ENCODE data around the gene MNX1. TPM values are rescaled to one million over a fixed set of nuclear protein-coding genes. Genes with fewer than 3 reads are reported as not detected.
A peak's percentile ranks its signal among the peaks of the same experiment; 100 is the strongest.

MNX1 gene
- total RNA-seq, 2 experiments from 2014 or later, result not detected

- ChIA-PET POLR2A (no interaction called here), CTCF (interaction anchor here (0.6 kb wide), 1 partner anchor 12 kb away, joined by 3 read pairs; no protein-coding TSS in a partner anchor)
- Mint-ChIP-seq H3K36me3 (ENCODE audit: low read depth) (no peaks in the 10 kb centered on the region), H3K27ac (no peak overlapping the region), H3K9me3 (ENCODE audit: low read depth) (no peaks in the 10 kb centered on the region), H3K4me1 (no peaks in the 10 kb centered on the region), H3K4me3 (no peak overlapping the region), H3K27me3 (peaks cover 58% of the 10 kb centered on the region)
- intact Hi-C loops (cut with DNase I, micrococcal nuclease), result loop anchor here in 1 of 2 experiments (5.0 kb wide), 1 partner anchor 36 kb away; no protein-coding TSS in a partner anchor
- DNase-seq, result no peak
- ATAC-seq, result no peak
Measured at GRCh38 chr7:157028199-157028903, 17.9 kb upstream of the MNX1 start.

DNA sequence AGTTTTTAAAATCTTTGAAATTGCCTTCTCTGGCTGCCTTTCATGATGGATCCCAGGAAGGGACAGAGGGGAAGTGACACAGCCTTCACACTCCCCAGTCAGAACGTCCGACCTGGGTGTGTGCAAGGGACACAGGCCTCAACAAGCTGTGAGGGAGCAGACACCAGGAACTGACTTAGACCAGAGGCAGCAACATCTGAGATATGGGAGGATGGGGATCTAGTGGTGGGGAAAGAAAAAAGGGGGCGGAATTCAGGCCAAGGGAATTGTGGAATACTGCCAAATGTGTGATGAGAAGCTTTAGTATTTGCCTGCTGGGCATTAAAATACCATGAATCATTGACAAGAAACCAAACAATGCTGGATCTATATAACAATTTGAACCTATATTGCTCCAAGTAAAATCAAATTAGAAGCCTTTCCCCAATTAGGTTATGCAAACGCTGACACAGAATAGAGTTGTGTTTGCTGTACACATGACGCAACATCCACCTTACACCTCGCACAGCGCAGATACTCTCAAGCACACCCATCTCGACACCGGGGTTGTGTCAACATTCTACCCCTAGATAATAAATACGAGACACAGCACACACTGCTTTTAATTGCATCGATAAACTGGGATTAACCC, 17.2 kb upstream of the MNX1 start:
- ChIA-PET POLR2A (no interaction called here), CTCF (no interaction called here)
- peaks cover 65% of the 10 kb centered on the region for H3K27me3 Mint-ChIP-seq
- ATAC-seq, result no peak
- intact Hi-C loops (cut with DNase I, micrococcal nuclease), result loop anchor here in 1 of 2 experiments (5.0 kb wide), 1 partner anchor 35 kb away; no protein-coding TSS in a partner anchor
- no peaks in the 10 kb centered on the region for H3K36me3 Mint-ChIP-seq (ENCODE audit: low read depth)
- DNase-seq, result no peak
- no peak overlapping the region for H3K27ac Mint-ChIP-seq
- H3K4me3 Mint-ChIP-seq, result no peak overlapping the region
- no peaks in the 10 kb centered on the region for H3K4me1 Mint-ChIP-seq
- H3K9me3 Mint-ChIP-seq (ENCODE audit: low read depth), result no peaks in the 10 kb centered on the region

DNA sequence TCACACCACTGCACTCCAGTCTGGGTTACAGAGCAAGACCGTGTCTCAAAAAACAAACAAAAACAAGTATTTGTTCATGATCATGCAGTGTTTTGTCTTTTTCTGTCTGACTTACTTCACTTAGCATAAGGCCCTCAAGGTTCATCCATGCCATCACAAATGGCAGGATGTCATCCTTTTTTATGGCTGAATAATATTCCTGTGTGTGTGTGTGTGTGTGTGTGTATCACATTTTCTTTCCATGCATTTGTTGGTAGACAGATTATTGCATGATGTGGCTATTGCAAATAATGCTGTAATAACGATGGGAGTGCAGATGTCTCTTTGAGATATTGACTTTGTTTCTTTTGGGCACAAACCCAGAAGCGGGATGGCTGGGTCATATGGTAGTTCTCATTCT, 14.3 kb upstream of the MNX1 start:
- ChIA-PET POLR2A (no interaction called here), CTCF (no interaction called here)
- no peaks in the 10 kb centered on the region for H3K9me3 Mint-ChIP-seq (ENCODE audit: low read depth)
- H3K36me3 Mint-ChIP-seq (ENCODE audit: low read depth), result no peaks in the 10 kb centered on the region
- DNase-seq (no peak), ATAC-seq (no peak)
- peaks cover 71% of the 10 kb centered on the region for H3K27me3 Mint-ChIP-seq
- H3K4me3 Mint-ChIP-seq, result no peak overlapping the region
- H3K27ac Mint-ChIP-seq, result no peak overlapping the region
- H3K4me1 Mint-ChIP-seq, result no peaks in the 10 kb centered on the region
- intact Hi-C loops (cut with DNase I, micrococcal nuclease), result loop anchor here in 1 of 2 experiments (5.0 kb wide), 1 partner anchor 32 kb away; no protein-coding TSS in a partner anchor

DNA sequence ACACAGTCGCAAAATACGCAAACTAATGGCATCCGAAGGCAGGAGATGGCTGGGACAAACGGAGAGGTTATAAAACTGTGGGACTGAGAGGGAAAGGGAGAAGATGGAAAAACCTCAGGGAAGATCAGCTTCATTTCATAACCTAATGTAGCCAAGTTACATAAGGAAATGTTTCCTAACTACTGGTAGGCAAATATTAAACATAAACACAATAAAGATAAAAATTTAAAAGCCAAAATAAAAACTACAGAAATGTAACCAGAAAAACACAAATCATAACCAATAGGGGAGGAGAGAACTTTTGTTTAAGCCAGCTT, 13.1 kb upstream of the MNX1 start:
- Mint-ChIP-seq H3K4me1 (peaks cover 4% of the 10 kb centered on the region), H3K36me3 (ENCODE audit: low read depth) (no peaks in the 10 kb centered on the region), H3K9me3 (ENCODE audit: low read depth) (no peaks in the 10 kb centered on the region), H3K27ac (no peak overlapping the region), H3K4me3 (no peak overlapping the region), H3K27me3 (peaks cover 71% of the 10 kb centered on the region)
- DNase-seq, result no peak
- POLR2A ChIA-PET, result no interaction called here
- CTCF ChIA-PET, result no interaction called here
- no peak for ATAC-seq
- intact Hi-C loops (cut with DNase I, micrococcal nuclease), result no loop called here

DNA sequence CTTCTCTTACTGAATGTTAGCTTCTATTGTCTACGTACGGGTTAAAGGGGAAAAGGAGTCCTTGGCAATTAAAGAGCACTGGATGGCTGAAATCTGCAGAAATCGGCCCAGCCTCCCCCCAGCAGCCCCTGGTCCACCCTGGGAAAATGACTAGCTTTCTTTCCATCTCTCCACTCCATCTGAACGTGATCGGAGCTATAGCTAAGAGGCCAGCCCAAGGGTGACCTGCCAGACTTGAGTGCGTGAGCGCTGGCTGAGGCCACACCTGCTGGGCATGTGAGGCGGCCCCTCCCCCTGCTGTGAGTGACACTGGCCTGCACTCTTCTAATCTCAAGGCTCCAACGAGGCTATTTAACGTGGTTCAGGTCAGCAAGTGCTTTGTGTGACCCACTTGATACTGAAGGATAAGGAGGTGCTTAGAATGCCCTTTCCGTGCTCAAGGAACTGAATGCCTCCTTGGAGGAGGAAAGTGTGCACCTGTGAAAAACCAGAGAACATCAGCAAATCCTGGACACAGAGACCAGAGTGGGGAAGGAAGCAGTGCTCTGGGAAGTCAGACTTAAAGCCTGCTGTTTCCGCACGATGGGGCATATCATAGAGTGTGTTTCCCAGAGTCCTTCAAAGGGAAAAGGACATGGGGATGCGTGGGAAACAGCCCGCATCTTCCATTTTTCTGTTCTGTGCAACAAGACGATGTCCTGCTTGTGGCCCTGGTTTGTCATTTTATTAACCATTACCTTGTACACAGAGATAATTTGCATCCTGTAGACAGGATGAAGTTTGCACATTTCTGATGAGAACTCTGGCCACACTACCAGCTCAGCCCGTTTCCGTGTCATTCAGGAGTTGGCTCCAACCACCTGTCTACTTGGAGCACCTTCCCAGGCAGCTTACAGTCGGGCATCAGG, 12.5 kb upstream of the MNX1 start:
- no peak overlapping the region for H3K27ac Mint-ChIP-seq
- H3K4me3 Mint-ChIP-seq, result no peak overlapping the region
- H3K27me3 Mint-ChIP-seq, result peaks cover 70% of the 10 kb centered on the region
- H3K36me3 Mint-ChIP-seq (ENCODE audit: low read depth), result no peaks in the 10 kb centered on the region
- no peaks in the 10 kb centered on the region for H3K9me3 Mint-ChIP-seq (ENCODE audit: low read depth)
- ATAC-seq, result no peak
- POLR2A ChIA-PET, result no interaction called here
- CTCF ChIA-PET, result interaction anchor here (0.7 kb wide), 1 partner anchor 214 kb away, joined by 3 read pairs; no protein-coding TSS in a partner anchor
- DNase-seq, result no peak
- intact Hi-C loops (cut with DNase I, micrococcal nuclease), result no loop called here
- peaks cover 6% of the 10 kb centered on the region for H3K4me1 Mint-ChIP-seq

DNA sequence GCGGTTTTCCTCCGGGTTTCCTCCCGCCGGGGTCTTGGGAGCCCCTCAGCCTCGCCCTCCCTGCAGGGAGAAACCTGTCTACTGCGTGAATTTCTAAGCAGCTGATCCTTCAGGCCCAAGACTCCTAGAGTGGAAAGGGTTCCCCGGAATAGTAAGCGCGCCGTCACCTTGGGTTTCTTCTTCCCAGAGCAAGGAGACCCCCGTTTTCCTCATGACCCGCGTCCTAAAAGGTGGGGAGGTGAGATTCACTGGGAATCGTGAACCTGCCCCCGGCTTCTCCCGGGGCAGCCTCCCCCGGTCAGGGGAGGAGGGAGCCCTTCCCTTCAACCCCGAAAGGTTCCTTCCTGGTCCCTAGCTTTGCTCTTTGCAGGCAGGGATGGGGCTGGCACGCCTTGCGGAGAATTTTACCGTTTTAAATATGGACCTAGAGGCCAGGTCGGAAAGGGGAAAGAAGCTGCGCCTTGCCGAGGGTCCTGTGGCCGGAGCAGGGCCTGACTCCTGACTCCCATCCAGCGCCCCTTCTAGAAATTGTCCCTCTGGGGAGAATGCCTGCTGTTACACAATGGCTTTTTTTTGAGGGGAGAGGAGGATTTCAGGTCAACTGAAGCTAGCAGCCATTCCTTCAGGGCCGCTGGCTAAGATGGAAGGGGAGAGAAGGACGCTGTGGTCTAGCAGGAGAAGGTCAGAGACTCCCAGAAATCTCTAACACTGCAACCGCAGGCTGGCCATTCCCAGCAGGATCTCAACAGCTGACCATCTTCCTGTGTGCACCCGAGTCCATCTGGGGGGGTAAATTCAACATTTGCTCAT, 11.6 kb upstream of the MNX1 start:
- H3K36me3 Mint-ChIP-seq (ENCODE audit: low read depth), result no peaks in the 10 kb centered on the region
- H3K4me1 Mint-ChIP-seq, result peaks cover 6% of the 10 kb centered on the region
- H3K9me3 Mint-ChIP-seq (ENCODE audit: low read depth), result no peaks in the 10 kb centered on the region
- intact Hi-C loops (cut with DNase I, micrococcal nuclease), result no loop called here
- no peak overlapping the region for H3K27ac Mint-ChIP-seq
- no peak overlapping the region for H3K4me3 Mint-ChIP-seq
- peaks cover 70% of the 10 kb centered on the region for H3K27me3 Mint-ChIP-seq
- ChIA-PET CTCF (interaction anchor here (0.7 kb wide), 2 partner anchors 198 to 213 kb away, joined by 3 to 4 read pairs; no protein-coding TSS in a partner anchor), POLR2A (no interaction called here)
- DNase-seq (no peak), ATAC-seq (no peak)

DNA sequence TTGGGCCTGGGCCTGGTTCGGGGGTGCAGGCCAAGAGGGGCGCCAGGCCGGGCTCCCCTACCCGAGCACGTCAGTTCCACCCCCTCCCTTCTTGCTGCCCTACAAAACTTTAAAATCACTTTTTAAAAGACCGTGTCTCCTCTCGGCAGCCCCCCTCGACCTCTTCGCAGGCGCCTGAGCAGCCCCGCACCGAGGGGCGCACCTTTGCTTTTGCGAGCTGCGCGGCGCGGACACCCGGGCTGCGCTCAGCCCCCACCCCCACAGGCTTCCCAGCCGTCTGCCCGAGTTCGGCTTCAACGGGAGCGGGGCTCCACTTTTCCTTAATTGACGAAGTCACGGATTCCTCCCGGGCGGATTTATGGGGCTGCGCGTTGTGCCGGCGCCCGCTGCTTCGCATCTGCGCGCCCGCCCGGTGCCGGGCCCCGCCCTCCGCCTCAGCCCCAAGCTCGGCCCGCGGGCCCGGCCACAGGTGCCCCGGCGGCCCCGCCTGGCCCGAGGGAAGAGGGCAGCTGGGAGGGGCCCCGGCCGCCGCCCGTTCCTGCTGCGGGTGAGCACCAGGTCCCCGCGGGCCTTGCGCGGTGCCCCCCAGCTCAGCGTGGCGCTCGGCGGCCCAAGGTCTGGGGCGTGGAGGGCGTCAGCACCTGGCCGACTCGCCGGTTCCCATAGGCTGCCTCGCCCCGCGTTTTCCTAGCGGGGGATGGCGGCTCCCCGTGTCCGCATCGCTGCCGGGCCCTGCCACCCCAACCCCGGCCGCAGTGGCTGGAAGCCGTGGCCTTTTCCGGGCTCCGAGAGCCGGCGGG, 10.8 kb upstream of the MNX1 start:
- no peak overlapping the region for H3K27ac Mint-ChIP-seq
- intact Hi-C loops (cut with DNase I, micrococcal nuclease), result no loop called here
- DNase-seq (peak; percentile 11), ATAC-seq (no peak)
- CTCF ChIA-PET, result interaction anchor here (0.7 kb wide), 1 partner anchor 198 kb away, joined by 4 read pairs; no protein-coding TSS in a partner anchor
- H3K4me3 Mint-ChIP-seq, result no peak overlapping the region
- no peaks in the 10 kb centered on the region for H3K36me3 Mint-ChIP-seq (ENCODE audit: low read depth)
- peaks cover 70% of the 10 kb centered on the region for H3K27me3 Mint-ChIP-seq
- peaks cover 13% of the 10 kb centered on the region for H3K4me1 Mint-ChIP-seq
- POLR2A ChIA-PET, result no interaction called here
- H3K9me3 Mint-ChIP-seq (ENCODE audit: low read depth), result no peaks in the 10 kb centered on the region

GRCh38 chr7:157020514-157021070, 10.1 kb upstream of the MNX1 start:
- ATAC-seq, result no peak
- CTCF ChIA-PET, result interaction anchor here (0.6 to 0.7 kb wide), 2 partner anchors 9 to 1642 kb away, joined by 3 read pairs; no protein-coding TSS in a partner anchor
- intact Hi-C loops (cut with DNase I, micrococcal nuclease), result no loop called here

GRCh38 chr7:157019718-157020451, 9.4 kb upstream of the MNX1 start:
- Mint-ChIP-seq H3K27ac (no peak overlapping the region), H3K9me3 (ENCODE audit: low read depth) (no peaks in the 10 kb centered on the region), H3K4me1 (peaks cover 17% of the 10 kb centered on the region), H3K36me3 (ENCODE audit: low read depth) (no peaks in the 10 kb centered on the region), H3K4me3 (no peak overlapping the region), H3K27me3 (peaks cover 67% of the 10 kb centered on the region)
- CTCF ChIA-PET, result interaction anchor here (0.6 to 1.5 kb wide), 4 partner anchors 10 to 1641 kb away, joined by 3 to 5 read pairs (median 3); no protein-coding TSS in a partner anchor
- ATAC-seq, result no peak
- POLR2A ChIA-PET, result interaction anchor here (0.6 kb wide), 1 partner anchor 34 kb away, joined by 3 read pairs; no protein-coding TSS in a partner anchor
- no peak for DNase-seq
- intact Hi-C loops (cut with DNase I, micrococcal nuclease), result loop anchor here in 1 of 2 experiments (5.0 kb wide), 2 partner anchors 667 to 1648 kb away; no protein-coding TSS in a partner anchor

More at GRCh38 chr7:157020514-157021070, 10.1 kb upstream of the MNX1 start:
- H3K4me3 Mint-ChIP-seq, result no peak overlapping the region
- no peak overlapping the region for H3K27ac Mint-ChIP-seq
- peak; percentile 24 for DNase-seq
- no peaks in the 10 kb centered on the region for H3K9me3 Mint-ChIP-seq (ENCODE audit: low read depth)
- H3K27me3 Mint-ChIP-seq, result peaks cover 71% of the 10 kb centered on the region
- no peaks in the 10 kb centered on the region for H3K36me3 Mint-ChIP-seq (ENCODE audit: low read depth)
- peaks cover 17% of the 10 kb centered on the region for H3K4me1 Mint-ChIP-seq
- POLR2A ChIA-PET, result no interaction called here

Measured in activated CD4-positive, alpha-beta T cell treated with anti-CD3 and anti-CD28 coated beads for 36 hours (primary cell).